Endodermal cell (in vitro differentiated cells): ENCODE results near the gene NUP210. TPM values are rescaled to one million over a fixed set of nuclear protein-coding genes. Genes with fewer than 3 reads are reported as not detected.
A peak's percentile ranks its signal among the peaks of the same experiment; 100 is the strongest.
"Not testable (repeated sequence)": the region's sequence is repeated elsewhere in the genome, so short reads cannot be mapped to it uniquely, and the experiment has no call there.

Experiments used
- DNase-seq: peaks from one replicate; pipeline ENCODE4 v3.0.0-alpha.2; 2017
- H3K27ac ChIP-seq: 2 replicates; pipeline ENCODE4 v1.5.1; 2013; ENCODE audit warnings: mild to moderate bottlenecking, low read depth, low read length, moderate library complexity
- H3K27me3 ChIP-seq: 2 replicates; pipeline ENCODE4 v1.6.1; 2013; ENCODE audit warnings: mild to moderate bottlenecking, low read length, moderate library complexity; ENCODE audit not compliant: insufficient read depth, control insufficient read depth, poor library complexity, severe bottlenecking
- H3K36me3 ChIP-seq: 2 replicates; pipeline ENCODE4 v1.7.0; 2013; ENCODE audit warnings: mild to moderate bottlenecking, low read length, moderate library complexity; ENCODE audit not compliant: control insufficient read depth, insufficient read depth
- H3K4me1 ChIP-seq: one replicate; pipeline ENCODE4 v1.7.0; 2013; ENCODE audit warnings: low read length; ENCODE audit not compliant: control insufficient read depth, insufficient read depth
- H3K4me3 ChIP-seq: 2 replicates; pipeline ENCODE4 v1.5.1; 2013; ENCODE audit warnings: mild to moderate bottlenecking, low read length, moderate library complexity
- H3K9ac ChIP-seq: 2 replicates; pipeline ENCODE4 v1.6.1; 2013; ENCODE audit warnings: mild to moderate bottlenecking, low read length, moderate library complexity; ENCODE audit not compliant: poor library complexity, severe bottlenecking; ENCODE audit errors: extremely low read depth
- H3K9me3 ChIP-seq: 2 replicates; pipeline ENCODE4 v1.6.1; 2013; ENCODE audit warnings: mild to moderate bottlenecking, low read length, moderate library complexity; ENCODE audit not compliant: control insufficient read depth
- H3K27ac Mint-ChIP-seq: 2 replicates; pipeline ENCODE4 v1.8.0; 2020; ENCODE audit warnings: mixed read lengths
- H3K27me3 Mint-ChIP-seq: 2 replicates; pipeline ENCODE4 v1.8.0; 2021; ENCODE audit warnings: mild to moderate bottlenecking, mixed read lengths; ENCODE audit not compliant: insufficient read depth
- H3K36me3 Mint-ChIP-seq: 2 replicates; pipeline ENCODE4 v1.8.0; 2020; ENCODE audit warnings: low read depth, mixed read lengths
- H3K4me1 Mint-ChIP-seq: 2 replicates; pipeline ENCODE4 v1.8.0; 2020; ENCODE audit warnings: mixed read lengths
- H3K4me3 Mint-ChIP-seq: 2 replicates; pipeline ENCODE4 v1.8.0; 2020; ENCODE audit warnings: mild to moderate bottlenecking, moderate library complexity, mixed read lengths
- H3K9me3 Mint-ChIP-seq: 2 replicates; pipeline ENCODE4 v1.8.0; 2020; ENCODE audit warnings: mild to moderate bottlenecking, mixed read lengths
- WGBS, 2 experiments: methylation state at CpG; one replicate each; pipeline versions ENCODE4 v1.1.5 to v1.1.7; 2013; ENCODE audit warnings: missing lambda C conversion rate in 2 of 2, mixed read lengths in 1 of 2; ENCODE audit not compliant: insufficient coverage in 1 of 2, insufficient read length in 1 of 2; 5-methylcytosine and 5-hydroxymethylcytosine counted together
- total RNA-seq, 2 donors: library from RNA; stranded (reverse); fragmentation: NEBNext Ultra II Directional in 1 of 2; extraction: Animal tissue kit (Norgen Biotek cat#: 25700) in 1 of 2; gene quantifications; 2 replicates in 1 of 2; 3 replicates in 1 of 2; pipeline ENCODE4 v1.2.1, GENCODE V29; 2021
- TF ChIP-seq, protein P1 (sequence below): fragments of 200-600 bp; sonication (generic); conservative IDR thresholded peaks from 2 replicates; pipeline ENCODE4 v1.5.0; 2021; ENCODE audit warnings: antibody characterized with exemption, mild to moderate bottlenecking

The NUP210 gene
- total RNA-seq, 2 donors from 2014 or later, result 43.0 to 62.3 TPM

GRCh38 chr3:13379201-13379830 is 40.8 kb downstream of the NUP210 start:
- Histone ChIP-seq H3K9ac (no peak overlapping the region), H3K27me3 (no peaks in the 10 kb centered on the region), H3K4me3 (no peak overlapping the region), H3K9me3 (no peaks in the 10 kb centered on the region), H3K4me1 (no peaks in the 10 kb centered on the region), H3K36me3 (peaks cover 4% of the 10 kb centered on the region), H3K27ac (no peak overlapping the region)
- TF ChIP-seq, protein P1, sequence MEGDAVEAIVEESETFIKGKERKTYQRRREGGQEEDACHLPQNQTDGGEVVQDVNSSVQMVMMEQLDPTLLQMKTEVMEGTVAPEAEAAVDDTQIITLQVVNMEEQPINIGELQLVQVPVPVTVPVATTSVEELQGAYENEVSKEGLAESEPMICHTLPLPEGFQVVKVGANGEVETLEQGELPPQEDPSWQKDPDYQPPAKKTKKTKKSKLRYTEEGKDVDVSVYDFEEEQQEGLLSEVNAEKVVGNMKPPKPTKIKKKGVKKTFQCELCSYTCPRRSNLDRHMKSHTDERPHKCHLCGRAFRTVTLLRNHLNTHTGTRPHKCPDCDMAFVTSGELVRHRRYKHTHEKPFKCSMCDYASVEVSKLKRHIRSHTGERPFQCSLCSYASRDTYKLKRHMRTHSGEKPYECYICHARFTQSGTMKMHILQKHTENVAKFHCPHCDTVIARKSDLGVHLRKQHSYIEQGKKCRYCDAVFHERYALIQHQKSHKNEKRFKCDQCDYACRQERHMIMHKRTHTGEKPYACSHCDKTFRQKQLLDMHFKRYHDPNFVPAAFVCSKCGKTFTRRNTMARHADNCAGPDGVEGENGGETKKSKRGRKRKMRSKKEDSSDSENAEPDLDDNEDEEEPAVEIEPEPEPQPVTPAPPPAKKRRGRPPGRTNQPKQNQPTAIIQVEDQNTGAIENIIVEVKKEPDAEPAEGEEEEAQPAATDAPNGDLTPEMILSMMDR, result no peak
- 88 to 90% methylated on average over 12 to 20 of the region's 20 CpGs for WGBS, 2 experiments
- Mint-ChIP-seq H3K4me1 (no peaks in the 10 kb centered on the region), H3K9me3 (no peaks in the 10 kb centered on the region), H3K27ac (no peak overlapping the region), H3K27me3 (no peaks in the 10 kb centered on the region), H3K4me3 (no peak overlapping the region), H3K36me3 (peaks cover 6% of the 10 kb centered on the region)
- DNase-seq, result no peak

- Histone ChIP-seq H3K9me3 (no peaks in the 10 kb centered on the region), H3K27ac (no peak overlapping the region), H3K4me3 (no peak overlapping the region), H3K4me1 (no peaks in the 10 kb centered on the region), H3K27me3 (no peaks in the 10 kb centered on the region), H3K36me3 (peaks cover 4% of the 10 kb centered on the region), H3K9ac (no peak overlapping the region)
- DNase-seq, result no peak
- peak overlapping the region; percentile 28 for H3K27ac Mint-ChIP-seq
- peaks cover 6% of the 10 kb centered on the region for H3K36me3 Mint-ChIP-seq
- TF ChIP-seq, protein P1, result no peak
- H3K4me1 Mint-ChIP-seq, result no peaks in the 10 kb centered on the region
- no peaks in the 10 kb centered on the region for H3K27me3 Mint-ChIP-seq
- 92 to 97% methylated on average over 4 to 5 of the region's 5 CpGs for WGBS, 2 experiments
- no peaks in the 10 kb centered on the region for H3K9me3 Mint-ChIP-seq
- H3K4me3 Mint-ChIP-seq, result no peak overlapping the region
These were observed 42.0 kb downstream of the NUP210 start for GRCh38 chr3:13378155-13378554.

- not testable (repeated sequence) for H3K9me3 Mint-ChIP-seq, H3K27me3 ChIP-seq, H3K36me3 ChIP-seq, H3K4me3 ChIP-seq, H3K4me1 Mint-ChIP-seq, H3K4me3 Mint-ChIP-seq, H3K27me3 Mint-ChIP-seq, H3K9ac ChIP-seq, H3K9me3 ChIP-seq, DNase-seq, H3K36me3 Mint-ChIP-seq, H3K4me1 ChIP-seq, H3K27ac ChIP-seq
- H3K27ac Mint-ChIP-seq, result peak overlapping the region; percentile 28
- 83 to 100% methylated on average over 2 of the region's 2 CpGs for WGBS, 2 experiments
These were observed 42.4 kb downstream of the NUP210 start for GRCh38 chr3:13377741-13378140.

DNA sequence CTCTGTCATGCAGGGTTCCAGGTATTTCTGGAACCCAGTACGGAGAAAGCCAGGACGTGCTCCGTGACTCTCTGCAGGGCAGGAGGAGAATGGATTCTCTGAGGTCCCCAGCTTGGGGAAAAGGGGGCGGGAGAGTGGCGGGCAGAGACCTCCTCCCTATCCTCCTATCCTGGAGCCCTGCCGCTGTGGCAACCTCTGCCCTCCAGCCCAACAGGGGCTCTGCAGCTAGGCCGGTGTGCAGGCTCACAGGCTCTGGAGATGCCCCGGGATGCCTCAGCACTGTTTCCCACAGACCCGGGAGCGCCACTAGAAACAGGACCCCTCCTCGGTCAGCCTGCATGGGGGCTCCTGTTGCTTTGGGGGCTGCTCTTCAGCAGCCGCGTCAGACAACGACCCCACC is 43.1 kb downstream of the NUP210 start:
- Mint-ChIP-seq H3K4me1 (no peaks in the 10 kb centered on the region), H3K27me3 (no peaks in the 10 kb centered on the region)
- 88 to 94% methylated on average over 8 to 14 of the region's 14 CpGs for WGBS, 2 experiments

More for the DNA sequence above, 43.1 kb downstream of the NUP210 start:
- no peak overlapping the region for H3K27ac Mint-ChIP-seq
- Histone ChIP-seq H3K36me3 (peaks cover 4% of the 10 kb centered on the region), H3K9ac (no peak overlapping the region), H3K9me3 (no peaks in the 10 kb centered on the region), H3K27me3 (no peaks in the 10 kb centered on the region), H3K27ac (no peak overlapping the region), H3K4me3 (no peak overlapping the region), H3K4me1 (no peaks in the 10 kb centered on the region)
- H3K4me3 Mint-ChIP-seq, result no peak overlapping the region
- H3K36me3 Mint-ChIP-seq, result peaks cover 10% of the 10 kb centered on the region
- TF ChIP-seq, protein P1, result no peak
- DNase-seq, result no peak
- H3K9me3 Mint-ChIP-seq, result no peaks in the 10 kb centered on the region
